ENCODE results near the gene FBXW2. TPM values are rescaled to one million over a fixed set of nuclear protein-coding genes. Genes with fewer than 3 reads are reported as not detected.

The FBXW2 gene
- total and polyA plus RNA-seq, 5 donors: 13.9 to 52.5 (median 46.2) TPM

DNA sequence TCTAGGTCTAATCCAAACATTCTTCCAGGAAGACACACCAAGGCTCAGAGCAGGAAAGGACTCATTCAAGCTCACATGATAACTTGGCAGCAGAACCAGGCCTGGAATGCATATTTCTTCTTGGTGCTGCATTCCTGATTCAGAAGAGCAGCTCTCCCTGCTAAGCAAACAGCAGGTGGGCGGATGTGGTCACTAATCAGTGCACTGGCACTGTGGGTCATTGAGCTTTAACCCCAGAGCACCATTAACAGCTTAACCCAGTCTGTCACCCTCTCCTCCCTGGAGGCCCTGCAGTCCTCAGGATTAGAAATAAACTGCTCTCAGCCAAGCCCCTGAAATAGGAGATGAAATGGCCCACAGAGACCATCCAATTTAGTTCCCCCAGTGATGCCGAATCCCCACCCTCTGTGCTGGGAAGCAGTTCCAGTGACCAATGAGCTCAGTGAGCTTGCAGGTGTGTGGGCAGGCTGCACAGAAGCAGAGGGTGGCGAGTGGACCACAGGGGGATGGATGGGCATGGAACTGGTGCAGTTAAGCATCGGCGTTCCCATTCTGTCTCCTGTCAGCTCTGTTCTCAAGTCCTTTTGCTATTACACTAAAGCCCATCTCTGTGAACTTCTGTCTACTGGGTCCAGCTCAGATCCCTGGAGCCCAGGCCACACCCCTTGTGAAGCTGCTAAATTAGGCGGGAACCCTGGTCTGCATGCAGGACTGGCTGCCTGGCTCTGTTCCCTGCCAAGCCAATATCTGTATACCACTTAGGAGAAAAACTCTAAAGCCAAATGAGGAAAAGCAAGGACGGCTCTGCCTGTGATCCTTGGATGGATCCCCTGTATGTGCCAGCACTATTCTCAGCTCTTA, 62.3 kb downstream of the FBXW2 start:
- Histone ChIP-seq H3K27me3 (ENCODE audit: control insufficient read depth, insufficient read depth) (no peaks in the 10 kb centered on the region), H3K4me3 (ENCODE audit: low read length) (no peak overlapping the region), H3K4me1 (ENCODE audit: control insufficient read depth, insufficient read depth, low read length) (peaks cover 4% of the 10 kb centered on the region), H3K27ac (ENCODE audit: low read length) (no peak overlapping the region), H3K9me3 (ENCODE audit: control insufficient read depth, low read length) (no peaks in the 10 kb centered on the region)
- intact Hi-C loops (cut with DNase I): no loop called here
- WGBS: 64% methylated on average over 7 of the region's 7 CpGs
- DNase-seq (peak in 1 of 3 donors; percentile 71), ATAC-seq (peak; percentile 31 to 70)

DNA sequence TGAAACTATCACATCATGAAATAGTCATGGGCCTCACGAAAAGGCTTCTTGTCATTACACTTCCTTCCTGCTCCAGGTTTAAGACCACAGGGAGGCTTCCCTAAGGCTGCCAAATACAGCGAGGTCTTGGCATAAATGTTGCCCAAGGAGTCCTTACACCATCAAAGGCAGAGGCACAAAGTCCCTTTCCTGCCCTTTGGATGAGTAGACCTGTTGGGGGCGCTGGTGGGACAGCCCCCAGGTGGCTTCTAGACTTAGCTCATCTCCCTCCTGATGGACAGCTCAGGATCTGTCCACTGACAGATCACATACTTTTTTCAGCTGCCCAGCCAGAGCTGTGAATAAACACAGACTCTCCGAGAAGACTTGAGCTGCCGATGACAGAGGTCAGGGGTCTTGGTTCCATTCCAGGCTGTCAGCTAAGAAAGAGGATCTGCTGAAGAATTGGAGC, 63.4 kb downstream of the FBXW2 start:
- no peak overlapping the region for H3K27ac ChIP-seq (ENCODE audit: low read length)
- intact Hi-C loops (cut with DNase I): no loop called here
- peaks cover 4% of the 10 kb centered on the region for H3K4me1 ChIP-seq (ENCODE audit: control insufficient read depth, insufficient read depth, low read length)
- DNase-seq: no peak
- no peaks in the 10 kb centered on the region for H3K9me3 ChIP-seq (ENCODE audit: control insufficient read depth, low read length)
- ATAC-seq: no peak
- no peak overlapping the region for H3K4me3 ChIP-seq (ENCODE audit: low read length)
- no peaks in the 10 kb centered on the region for H3K27me3 ChIP-seq (ENCODE audit: control insufficient read depth, insufficient read depth)
- WGBS: 34% methylated on average over 5 of the region's 5 CpGs

DNA sequence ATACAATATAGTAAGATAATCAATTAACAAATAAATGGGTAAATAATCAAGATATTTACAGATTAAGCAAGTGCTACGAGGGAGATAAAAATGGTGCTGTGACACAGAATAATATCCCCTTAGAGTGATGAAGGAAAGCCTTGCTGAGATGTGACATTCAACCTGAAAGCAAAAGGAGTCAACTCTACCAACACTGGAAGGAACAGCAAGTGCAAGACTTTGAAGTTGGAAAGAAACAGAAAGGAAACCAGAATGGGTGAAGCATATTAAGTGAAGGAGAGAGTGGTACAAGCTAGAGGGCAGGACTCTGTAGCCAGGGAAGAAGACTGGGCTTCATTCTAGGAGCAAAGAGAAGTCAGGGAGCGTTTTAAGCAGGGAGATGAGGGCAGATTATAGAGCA, 66.7 kb downstream of the FBXW2 start:
- no peak for ATAC-seq
- no peak for DNase-seq
- Histone ChIP-seq H3K9me3 (ENCODE audit: control insufficient read depth, low read length) (no peaks in the 10 kb centered on the region), H3K4me1 (ENCODE audit: control insufficient read depth, insufficient read depth, low read length) (peaks cover 1% of the 10 kb centered on the region), H3K4me3 (ENCODE audit: low read length) (no peak overlapping the region), H3K27ac (ENCODE audit: low read length) (no peak overlapping the region), H3K27me3 (ENCODE audit: control insufficient read depth, insufficient read depth) (no peaks in the 10 kb centered on the region)
- WGBS: 80% methylated on average over 2 of the region's 2 CpGs
- intact Hi-C loops (cut with DNase I): no loop called here

DNA sequence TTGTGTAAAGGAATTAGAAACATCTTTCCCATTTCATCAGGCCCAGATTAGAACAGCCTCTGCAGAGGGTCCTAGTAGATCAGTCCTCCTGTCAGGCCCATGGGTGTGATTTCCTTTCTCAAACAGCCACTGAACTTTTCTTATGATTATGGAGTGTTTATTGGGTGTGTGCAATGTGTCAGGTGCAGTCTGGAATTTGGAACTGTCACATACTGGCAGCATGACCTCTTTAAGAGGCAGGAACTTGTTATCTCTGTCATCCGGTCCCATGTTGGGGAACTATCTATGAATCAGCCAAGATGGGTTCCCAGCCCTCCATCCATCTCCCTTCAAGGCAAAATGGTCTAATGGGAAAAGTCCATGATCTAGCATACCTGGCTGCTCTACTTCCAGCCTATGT, 67.3 kb downstream of the FBXW2 start:
- no peak overlapping the region for H3K27ac ChIP-seq (ENCODE audit: low read length)
- 52% methylated on average over 1 of the region's 1 CpG for WGBS
- intact Hi-C loops (cut with DNase I): no loop called here

DNA sequence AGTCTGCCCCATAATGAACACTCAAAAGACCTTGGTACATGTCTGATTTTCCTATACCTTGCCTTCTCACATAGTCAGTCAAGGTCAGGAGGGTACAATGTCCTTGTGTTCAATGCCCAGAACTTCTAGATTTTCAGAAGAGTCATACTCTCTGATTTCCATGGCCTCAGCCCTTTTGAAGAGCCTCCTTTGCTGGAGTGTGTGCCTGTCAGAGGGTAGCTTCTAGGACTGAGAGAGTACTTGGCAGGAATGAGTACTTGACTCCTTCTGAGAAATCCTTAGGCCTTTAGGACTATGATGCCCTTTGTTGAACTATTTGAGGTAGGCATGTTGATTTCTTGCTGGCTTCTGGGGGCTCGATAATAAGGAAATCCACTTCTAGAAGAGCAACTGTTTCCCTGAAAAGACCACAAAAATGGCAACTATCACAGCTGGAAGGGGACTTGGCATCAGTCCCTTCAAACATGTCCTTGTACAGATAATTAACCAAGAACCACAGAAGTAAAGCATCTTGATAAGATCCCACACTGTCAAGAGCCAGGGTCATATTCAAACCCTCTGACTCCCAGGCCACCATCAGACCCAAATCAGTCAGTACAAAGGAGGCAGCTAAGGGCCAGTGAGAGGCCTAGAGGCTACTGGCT, 68.3 kb downstream of the FBXW2 start:
- no peak for ATAC-seq
- WGBS: 81% methylated on average over 1 of the region's 1 CpG
- H3K27ac ChIP-seq (ENCODE audit: low read length): no peak overlapping the region
- intact Hi-C loops (cut with DNase I): no loop called here
- H3K4me1 ChIP-seq (ENCODE audit: control insufficient read depth, insufficient read depth, low read length): no peaks in the 10 kb centered on the region
- no peak overlapping the region for H3K4me3 ChIP-seq (ENCODE audit: low read length)
- H3K9me3 ChIP-seq (ENCODE audit: control insufficient read depth, low read length): no peaks in the 10 kb centered on the region
- DNase-seq: no peak
- no peaks in the 10 kb centered on the region for H3K27me3 ChIP-seq (ENCODE audit: control insufficient read depth, insufficient read depth)

More for the DNA sequence above, 67.3 kb downstream of the FBXW2 start:
- Histone ChIP-seq H3K4me3 (ENCODE audit: low read length) (no peak overlapping the region), H3K9me3 (ENCODE audit: control insufficient read depth, low read length) (no peaks in the 10 kb centered on the region), H3K4me1 (ENCODE audit: control insufficient read depth, insufficient read depth, low read length) (peaks cover under 1% of the 10 kb centered on the region), H3K27me3 (ENCODE audit: control insufficient read depth, insufficient read depth) (no peaks in the 10 kb centered on the region)
- ATAC-seq: no peak
- DNase-seq: no peak

DNA sequence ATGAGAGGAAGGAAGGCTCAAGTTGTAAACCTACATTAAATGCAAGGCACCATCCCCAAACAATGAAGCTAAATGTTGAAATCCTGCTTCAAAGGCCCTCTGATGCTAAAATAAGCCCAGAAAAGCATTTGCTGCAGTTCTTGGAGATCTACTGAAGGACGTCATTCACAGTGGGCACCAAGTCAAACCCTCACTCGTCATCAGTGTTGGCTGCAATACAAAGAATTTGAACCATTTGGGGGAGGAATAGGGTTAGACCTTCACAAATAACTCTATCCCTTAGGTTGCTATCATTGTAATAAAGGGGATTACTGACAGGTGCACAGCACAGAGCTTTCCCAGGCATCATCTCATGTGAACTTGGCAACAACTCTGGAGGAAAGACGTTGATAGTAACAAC, 69.7 kb downstream of the FBXW2 start:
- H3K4me3 ChIP-seq (ENCODE audit: low read length): no peak overlapping the region
- H3K27ac ChIP-seq (ENCODE audit: low read length): no peak overlapping the region
- no peaks in the 10 kb centered on the region for H3K4me1 ChIP-seq (ENCODE audit: control insufficient read depth, insufficient read depth, low read length)
- no peak for DNase-seq
- no peaks in the 10 kb centered on the region for H3K9me3 ChIP-seq (ENCODE audit: control insufficient read depth, low read length)
- intact Hi-C loops (cut with DNase I): no loop called here
- no peaks in the 10 kb centered on the region for H3K27me3 ChIP-seq (ENCODE audit: control insufficient read depth, insufficient read depth)
- ATAC-seq: peak in 1 of 2 donors; percentile 39
- WGBS: 24% methylated on average over 3 of the region's 3 CpGs

DNA sequence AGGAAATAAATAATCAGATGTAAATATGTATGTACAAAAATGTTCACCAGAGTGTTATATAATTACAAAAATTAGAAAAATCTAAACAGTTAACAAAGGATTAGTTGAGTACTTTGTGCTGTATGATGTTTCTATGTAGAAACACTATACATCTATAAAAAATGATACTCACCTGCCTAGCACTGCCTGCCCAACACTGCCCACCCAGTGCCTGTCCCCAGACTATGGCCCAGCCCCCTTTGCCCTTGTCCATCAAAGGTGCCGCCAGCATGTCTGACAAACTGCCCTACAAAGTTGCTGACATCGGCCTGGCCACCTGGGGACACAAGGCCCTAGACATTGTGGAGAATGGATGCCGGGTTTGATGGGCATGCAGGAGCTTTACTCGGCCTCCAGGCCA, 72.8 kb downstream of the FBXW2 start:
- no peak for ATAC-seq
- intact Hi-C loops (cut with DNase I): no loop called here
- H3K27ac ChIP-seq (ENCODE audit: low read length): no peak overlapping the region
- WGBS: 97% methylated on average over 4 of the region's 4 CpGs
- H3K27me3 ChIP-seq (ENCODE audit: control insufficient read depth, insufficient read depth): no peaks in the 10 kb centered on the region
- no peaks in the 10 kb centered on the region for H3K9me3 ChIP-seq (ENCODE audit: control insufficient read depth, low read length)
- no peak overlapping the region for H3K4me3 ChIP-seq (ENCODE audit: low read length)
- DNase-seq: no peak
- no peaks in the 10 kb centered on the region for H3K4me1 ChIP-seq (ENCODE audit: control insufficient read depth, insufficient read depth, low read length)

DNA sequence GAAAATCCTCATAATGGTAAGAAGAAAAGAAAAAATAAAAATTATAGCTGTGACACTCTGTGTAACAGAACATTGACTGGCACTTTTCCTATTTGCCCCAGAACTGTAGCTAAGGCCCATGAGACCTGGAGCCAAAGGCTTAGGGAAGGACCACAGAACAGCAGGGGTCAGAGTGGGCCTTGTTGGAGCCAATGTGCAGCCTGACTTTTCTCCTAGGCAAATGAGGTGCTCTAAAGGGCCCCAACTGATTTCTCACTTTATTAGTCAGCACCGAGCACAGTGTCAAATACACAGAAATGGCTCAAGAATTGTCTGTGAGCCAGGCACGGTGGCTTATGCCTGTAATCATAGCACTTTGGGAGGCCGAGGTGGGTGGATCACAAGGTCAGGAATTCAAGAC, 74.9 kb downstream of the FBXW2 start:
- intact Hi-C loops (cut with DNase I): no loop called here
- Histone ChIP-seq H3K4me3 (ENCODE audit: low read length) (no peak overlapping the region), H3K9me3 (ENCODE audit: control insufficient read depth, low read length) (no peaks in the 10 kb centered on the region), H3K4me1 (ENCODE audit: control insufficient read depth, insufficient read depth, low read length) (no peaks in the 10 kb centered on the region), H3K27ac (ENCODE audit: low read length) (no peak overlapping the region), H3K27me3 (ENCODE audit: control insufficient read depth, insufficient read depth) (no peaks in the 10 kb centered on the region)
- DNase-seq (no peak), ATAC-seq (no peak)
- WGBS: 58% methylated on average over 3 of the region's 3 CpGs

DNA sequence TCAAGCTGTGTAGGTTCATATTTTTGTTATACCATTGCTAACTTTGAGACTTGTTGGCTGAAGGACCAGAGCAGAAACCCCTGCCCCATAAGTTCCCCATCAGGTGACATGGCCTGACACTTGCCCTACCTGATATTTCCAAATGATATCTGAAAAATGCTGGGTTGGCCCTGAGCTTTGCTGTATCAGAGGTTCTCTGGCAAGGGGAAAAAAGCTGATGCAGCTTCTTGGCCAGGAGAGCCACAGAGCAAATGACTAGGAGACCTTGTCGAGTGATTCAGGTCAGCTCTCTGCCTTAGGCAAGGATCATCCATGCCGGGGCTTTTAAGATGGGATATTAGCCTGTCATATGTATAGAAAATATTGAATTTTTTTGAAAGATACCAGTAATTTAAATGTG, 76.0 kb downstream of the FBXW2 start:
- Histone ChIP-seq H3K4me3 (ENCODE audit: low read length) (no peak overlapping the region), H3K27me3 (ENCODE audit: control insufficient read depth, insufficient read depth) (no peaks in the 10 kb centered on the region), H3K9me3 (ENCODE audit: control insufficient read depth, low read length) (no peaks in the 10 kb centered on the region), H3K27ac (ENCODE audit: low read length) (no peak overlapping the region), H3K4me1 (ENCODE audit: control insufficient read depth, insufficient read depth, low read length) (no peaks in the 10 kb centered on the region)
- 90% methylated on average over 2 of the region's 2 CpGs for WGBS
- intact Hi-C loops (cut with DNase I): no loop called here
- DNase-seq: no peak
- ATAC-seq: no peak

DNA sequence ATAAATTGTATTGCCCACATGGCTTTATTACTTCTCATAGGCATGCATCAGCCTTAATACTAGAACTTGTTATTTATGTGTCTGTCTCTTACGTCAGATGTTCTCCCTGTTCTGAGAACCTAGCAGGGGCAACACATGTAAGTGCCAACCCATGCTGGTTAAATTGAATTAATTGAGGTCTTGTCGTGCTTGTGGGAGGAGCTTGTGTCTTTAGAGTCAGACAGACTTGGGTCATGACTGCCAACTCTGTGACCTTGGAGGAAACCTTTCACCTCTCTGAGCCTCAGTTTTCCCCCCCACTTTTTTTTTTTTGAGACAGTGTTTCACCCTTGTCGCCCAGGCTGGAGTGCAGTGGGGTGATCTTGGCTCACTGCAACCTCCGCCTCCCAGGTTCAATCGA, 76.7 kb downstream of the FBXW2 start:
- DNase-seq (no peak), ATAC-seq (no peak)
- Histone ChIP-seq H3K4me1 (ENCODE audit: control insufficient read depth, insufficient read depth, low read length) (no peaks in the 10 kb centered on the region), H3K9me3 (ENCODE audit: control insufficient read depth, low read length) (no peaks in the 10 kb centered on the region), H3K4me3 (ENCODE audit: low read length) (no peak overlapping the region), H3K27ac (ENCODE audit: low read length) (no peak overlapping the region), H3K27me3 (ENCODE audit: control insufficient read depth, insufficient read depth) (no peaks in the 10 kb centered on the region)
- WGBS: 84% methylated on average over 5 of the region's 5 CpGs
- intact Hi-C loops (cut with DNase I): no loop called here

DNA sequence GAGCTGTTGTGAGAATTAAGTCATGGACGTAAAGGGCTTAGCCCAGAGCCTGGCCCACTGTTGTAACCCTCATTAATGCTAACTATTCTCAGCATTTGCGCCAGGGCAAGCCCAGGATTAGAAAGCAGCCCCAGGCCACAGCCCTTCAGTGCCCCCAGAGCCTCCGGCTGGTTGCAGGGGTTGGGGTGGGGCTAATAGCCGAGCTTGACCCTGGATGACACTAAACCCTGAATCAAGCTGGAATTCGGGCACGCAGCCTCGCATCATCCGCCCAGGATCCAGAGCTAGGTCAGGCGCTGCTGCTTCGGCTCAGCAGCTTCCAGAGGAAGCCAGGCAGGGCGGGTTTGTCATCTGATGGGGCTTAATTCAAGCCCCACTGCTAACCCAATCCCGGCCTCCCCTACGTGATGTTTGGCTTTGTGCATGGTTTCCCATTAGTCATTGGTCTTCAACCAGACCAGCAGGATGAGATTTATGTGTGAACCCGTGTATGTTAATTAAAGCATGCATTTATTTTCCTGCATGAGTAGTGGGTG, 77.8 kb downstream of the FBXW2 start:
- peak; percentile 67 to 85 (median 84) for DNase-seq
- no peaks in the 10 kb centered on the region for H3K27me3 ChIP-seq (ENCODE audit: control insufficient read depth, insufficient read depth)
- no peaks in the 10 kb centered on the region for H3K9me3 ChIP-seq (ENCODE audit: control insufficient read depth, low read length)
- WGBS: 32% methylated on average over 14 of the region's 14 CpGs
- no peaks in the 10 kb centered on the region for H3K4me1 ChIP-seq (ENCODE audit: control insufficient read depth, insufficient read depth, low read length)
- no peak overlapping the region for H3K4me3 ChIP-seq (ENCODE audit: low read length)
- ATAC-seq: peak; percentile 8 to 20
- no peak overlapping the region for H3K27ac ChIP-seq (ENCODE audit: low read length)
- intact Hi-C loops (cut with DNase I): no loop called here

Data from right cardiac atrium (tissue), 5 donors.